Hepatocyte (in vitro differentiated cells): ENCODE results near the gene SNHG17. TPM values are rescaled to one million over a fixed set of nuclear protein-coding genes. Genes with fewer than 3 reads are reported as not detected.
"Not testable (repeated sequence)": the region's sequence is repeated elsewhere in the genome, so short reads cannot be mapped to it uniquely, and the experiment has no call there.

Experiments
- DNase-seq: peaks from one replicate; pipeline ENCODE4 v3.0.0-alpha.2; 2016; ENCODE audit warnings: low spot score
- H2AFZ ChIP-seq: fragments of 200-600 bp; sonication (generic); 2 replicates; pipeline ENCODE4 v1.6.0; 2016; ENCODE audit warnings: antibody characterized with exemption, mild to moderate bottlenecking
- H3K27ac ChIP-seq: fragments of 200-600 bp; sonication (generic); 2 replicates; pipeline ENCODE4 v1.5.1; 2016; ENCODE audit warnings: mild to moderate bottlenecking
- H3K27me3 ChIP-seq: fragments of 200-600 bp; sonication (generic); 2 replicates; pipeline ENCODE4 v1.6.1; 2016
- H3K36me3 ChIP-seq: fragments of 200-600 bp; sonication (generic); replicated peaks from 2 replicates; pipeline ENCODE4 v1.5.1; 2016; ENCODE audit warnings: low read depth; ENCODE audit not compliant: insufficient read depth
- H3K4me1 ChIP-seq: fragments of 200-600 bp; sonication (generic); 2 replicates; pipeline ENCODE4 v1.5.1; 2016; ENCODE audit warnings: mild to moderate bottlenecking, moderate library complexity; ENCODE audit not compliant: insufficient read depth
- H3K4me2 ChIP-seq: fragments of 200-600 bp; sonication (generic); 2 replicates; pipeline ENCODE4 v1.6.0; 2016
- H3K4me3 ChIP-seq: fragments of 200-600 bp; sonication (generic); 2 replicates; pipeline ENCODE4 v1.5.1; 2016; ENCODE audit warnings: mild to moderate bottlenecking
- H3K79me2 ChIP-seq: fragments of 200-600 bp; sonication (generic); 2 replicates; pipeline ENCODE4 v1.6.0; 2017; ENCODE audit warnings: mild to moderate bottlenecking
- H3K9me2 ChIP-seq: fragments of 200-600 bp; sonication (generic); replicated peaks from 2 replicates; pipeline ENCODE4 v1.6.0; 2017; ENCODE audit warnings: mild to moderate bottlenecking; ENCODE audit not compliant: insufficient read depth
- H3K9me3 ChIP-seq: fragments of 200-600 bp; sonication (generic); 2 replicates; pipeline ENCODE4 v1.5.1; 2016; ENCODE audit warnings: low read depth, mild to moderate bottlenecking
- H4K20me1 ChIP-seq: fragments of 200-600 bp; sonication (generic); 2 replicates; pipeline ENCODE4 v1.6.0; 2016; ENCODE audit warnings: mild to moderate bottlenecking; ENCODE audit not compliant: insufficient read depth, poor library complexity, severe bottlenecking
- EZH2 ChIP-seq: fragments of 200-600 bp; sonication (generic); IDR thresholded peaks from 2 replicates; pipeline ENCODE4 v1.6.1; 2016; ENCODE audit warnings: antibody characterized with exemption, mild to moderate bottlenecking, borderline replicate concordance
- EZH2phosphoT487 ChIP-seq: fragments of 200-600 bp; sonication (generic); IDR thresholded peaks from one replicate; pipeline ENCODE4 v1.6.1; 2018; ENCODE audit warnings: antibody characterized with exemption, mild to moderate bottlenecking, low read depth, moderate library complexity; ENCODE audit not compliant: unreplicated experiment, severe bottlenecking
- WGBS: methylation state at CpG from one replicate; pipeline ENCODE4 v1.1.6; 2016; ENCODE audit warnings: low lambda C conversion rate; ENCODE audit errors: missing lambda C conversion rate; 5-methylcytosine and 5-hydroxymethylcytosine counted together
- polyA plus RNA-seq: library from polyadenylated mRNA; unstranded; fragments of >200 nt; fragmentation: Nextera tagmentation; extraction: Ambion mirVana; gene quantifications from 2 replicates; pipeline ENCODE4 v1.2.1, GENCODE V29; 2016
- total RNA-seq: library from RNA; depleted of rRNA; stranded (reverse); fragments of >200 nt; gene quantifications from 2 replicates; pipeline ENCODE4 v1.2.3, GENCODE V29; 2014
- TF ChIP-seq, protein P1 (sequence below): fragments of 200-600 bp; sonication (generic); IDR thresholded peaks from 2 replicates; pipeline ENCODE4 v1.5.1; 2016; ENCODE audit warnings: antibody characterized with exemption, mild to moderate bottlenecking; ENCODE audit not compliant: poor library complexity

Gene SNHG17
- total and polyA plus RNA-seq, 2 experiments from 2014 or later = 8.5 to 24.3 TPM

DNA sequence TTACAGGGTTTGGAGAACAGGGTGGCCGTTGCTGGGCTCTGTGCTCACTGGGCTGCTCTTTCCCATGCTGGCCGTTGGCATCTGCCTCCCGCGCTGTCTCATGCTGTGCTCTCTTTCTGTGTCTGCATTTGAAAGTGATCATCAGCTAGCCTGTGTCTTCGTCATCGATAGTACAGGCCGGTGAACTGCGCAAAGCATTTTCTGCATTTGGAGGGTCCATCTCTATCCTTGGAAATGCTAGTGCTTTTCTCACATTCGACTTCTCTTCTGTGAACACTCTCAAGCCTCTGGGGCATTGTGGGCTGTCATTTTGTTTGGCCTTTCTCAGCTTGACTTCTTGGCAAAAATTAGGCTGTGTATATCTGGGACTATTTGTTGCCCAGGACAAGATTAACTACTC is 6.8 kb upstream of the SNHG17 start:
- DNase-seq = no peak
- H3K27me3 ChIP-seq = no peaks in the 10 kb centered on the region
- H3K4me1 ChIP-seq = peaks cover under 1% of the 10 kb centered on the region
- H4K20me1 ChIP-seq = no peaks in the 10 kb centered on the region
- TF ChIP-seq EZH2 (no peak), EZH2phosphoT487 (no peak)
- TF ChIP-seq, protein P1, sequence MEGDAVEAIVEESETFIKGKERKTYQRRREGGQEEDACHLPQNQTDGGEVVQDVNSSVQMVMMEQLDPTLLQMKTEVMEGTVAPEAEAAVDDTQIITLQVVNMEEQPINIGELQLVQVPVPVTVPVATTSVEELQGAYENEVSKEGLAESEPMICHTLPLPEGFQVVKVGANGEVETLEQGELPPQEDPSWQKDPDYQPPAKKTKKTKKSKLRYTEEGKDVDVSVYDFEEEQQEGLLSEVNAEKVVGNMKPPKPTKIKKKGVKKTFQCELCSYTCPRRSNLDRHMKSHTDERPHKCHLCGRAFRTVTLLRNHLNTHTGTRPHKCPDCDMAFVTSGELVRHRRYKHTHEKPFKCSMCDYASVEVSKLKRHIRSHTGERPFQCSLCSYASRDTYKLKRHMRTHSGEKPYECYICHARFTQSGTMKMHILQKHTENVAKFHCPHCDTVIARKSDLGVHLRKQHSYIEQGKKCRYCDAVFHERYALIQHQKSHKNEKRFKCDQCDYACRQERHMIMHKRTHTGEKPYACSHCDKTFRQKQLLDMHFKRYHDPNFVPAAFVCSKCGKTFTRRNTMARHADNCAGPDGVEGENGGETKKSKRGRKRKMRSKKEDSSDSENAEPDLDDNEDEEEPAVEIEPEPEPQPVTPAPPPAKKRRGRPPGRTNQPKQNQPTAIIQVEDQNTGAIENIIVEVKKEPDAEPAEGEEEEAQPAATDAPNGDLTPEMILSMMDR = no peak
- H3K4me3 ChIP-seq = no peak overlapping the region
- H2AFZ ChIP-seq = no peak overlapping the region
- WGBS = 85% methylated on average over 9 of the region's 9 CpGs
- no peak overlapping the region for H3K4me2 ChIP-seq
- H3K79me2 ChIP-seq = peaks cover 3% of the 10 kb centered on the region
- H3K36me3 ChIP-seq = no peaks in the 10 kb centered on the region
- no peak overlapping the region for H3K27ac ChIP-seq
- H3K9me3 ChIP-seq = no peaks in the 10 kb centered on the region
- H3K9me2 ChIP-seq = no peaks in the 10 kb centered on the region

DNA sequence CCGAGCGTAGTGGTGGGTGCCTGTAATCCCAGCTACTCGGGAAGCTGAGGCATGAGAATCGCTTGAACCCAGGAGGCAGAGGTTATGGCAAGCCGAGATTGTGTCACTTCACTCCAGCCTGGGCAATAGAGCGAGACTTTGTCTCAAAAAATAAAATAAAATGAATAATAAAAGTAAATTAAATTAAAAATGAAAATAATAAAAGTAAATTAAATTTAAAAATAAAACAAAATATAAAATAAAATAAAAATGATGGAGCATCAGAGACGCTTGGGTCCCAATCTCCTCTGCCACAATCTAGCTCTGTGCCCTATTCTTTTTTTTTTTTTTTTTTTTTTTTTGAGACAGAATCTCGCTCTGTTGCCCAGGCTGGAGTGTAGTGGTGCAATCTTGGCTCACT is 6.0 kb upstream of the SNHG17 start:
- H3K27me3 ChIP-seq, H3K4me3 ChIP-seq, H3K27ac ChIP-seq, H3K36me3 ChIP-seq, H3K4me1 ChIP-seq, H4K20me1 ChIP-seq, H3K4me2 ChIP-seq, H3K9me2 ChIP-seq, DNase-seq, H3K9me3 ChIP-seq, H2AFZ ChIP-seq, H3K79me2 ChIP-seq: not testable (repeated sequence)
- WGBS = 96% methylated on average over 8 of the region's 8 CpGs

DNA sequence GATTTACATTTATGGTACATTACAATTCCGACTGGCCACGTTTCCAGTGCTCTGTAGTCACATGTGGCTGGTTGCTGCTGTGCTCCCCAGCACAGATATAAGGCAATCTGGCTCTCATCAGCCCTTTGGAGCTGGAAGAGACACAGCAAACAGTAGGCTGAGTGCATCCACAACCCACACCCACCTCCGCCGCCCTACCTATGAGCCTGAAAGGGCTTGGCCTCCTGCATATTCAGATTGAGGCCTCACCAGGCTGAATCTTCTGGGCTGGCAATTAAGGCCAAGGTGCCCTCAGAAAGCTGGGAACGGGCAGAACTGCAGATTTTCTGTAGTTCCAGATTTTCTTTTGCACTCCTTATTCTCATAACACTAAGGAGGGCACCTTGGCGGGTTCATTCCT is 2.7 kb upstream of the SNHG17 start:
- WGBS = 88% methylated on average over 6 of the region's 6 CpGs

DNA sequence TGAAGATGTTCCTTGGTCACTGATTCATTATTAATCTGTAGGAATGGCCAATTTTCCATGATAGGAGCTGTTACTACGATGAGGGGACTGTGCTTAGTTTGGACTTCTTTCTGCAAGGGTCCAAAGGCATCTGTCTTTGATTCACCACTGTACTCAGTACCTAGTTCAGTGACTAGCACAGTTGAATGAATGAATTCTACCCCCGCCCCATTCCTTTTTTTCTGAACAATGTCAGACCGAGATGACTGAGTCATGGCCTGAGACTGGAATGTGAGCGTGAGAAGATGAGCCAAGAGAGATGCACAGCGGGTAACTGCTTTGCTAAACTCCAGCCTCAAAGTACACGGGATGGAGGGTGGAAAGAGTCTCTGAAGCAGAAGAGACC is 419 bp upstream of the SNHG17 start:
- DNase-seq = no peak
- Histone ChIP-seq H3K9me2 (no peaks in the 10 kb centered on the region), H3K27me3 (no peaks in the 10 kb centered on the region), H3K9me3 (no peaks in the 10 kb centered on the region), H3K4me1 (peaks cover 8% of the 10 kb centered on the region), H3K36me3 (no peaks in the 10 kb centered on the region), H4K20me1 (peaks cover 29% of the 10 kb centered on the region), H3K4me3 (no peak overlapping the region), H3K27ac (no peak overlapping the region), H3K79me2 (peaks cover 46% of the 10 kb centered on the region), H2AFZ (no peak overlapping the region), H3K4me2 (no peak overlapping the region)
- TF ChIP-seq EZH2 = no peak
- TF ChIP-seq, protein P1 = no peak
- no peak for TF ChIP-seq EZH2phosphoT487
- WGBS = 65% methylated on average over 6 of the region's 6 CpGs

More for the DNA sequence above, 2.7 kb upstream of the SNHG17 start:
- H3K9me3 ChIP-seq = no peaks in the 10 kb centered on the region
- H3K9me2 ChIP-seq = no peaks in the 10 kb centered on the region
- no peak overlapping the region for H3K4me3 ChIP-seq
- TF ChIP-seq, protein P1 = no peak
- TF ChIP-seq EZH2 = no peak
- no peak for TF ChIP-seq EZH2phosphoT487
- H3K27me3 ChIP-seq = no peaks in the 10 kb centered on the region
- no peak overlapping the region for H3K4me2 ChIP-seq
- peaks cover 8% of the 10 kb centered on the region for H3K4me1 ChIP-seq
- H2AFZ ChIP-seq = no peak overlapping the region
- DNase-seq = no peak
- peaks cover 14% of the 10 kb centered on the region for H4K20me1 ChIP-seq
- H3K27ac ChIP-seq = no peak overlapping the region
- peaks cover 23% of the 10 kb centered on the region for H3K79me2 ChIP-seq
- no peaks in the 10 kb centered on the region for H3K36me3 ChIP-seq
